GM12874 (cell line): ENCODE measurements around the gene PTPRQ.

Source experiments
- TF ChIP-seq, protein P1 (sequence below): IDR thresholded peaks from 2 replicates; pipeline ENCODE4 v1.5.1; 2011; ENCODE audit warnings: low read depth, mild to moderate bottlenecking, control low read depth, low read length, moderate library complexity; ENCODE audit not compliant: insufficient read depth

The PTPRQ gene

DNA sequence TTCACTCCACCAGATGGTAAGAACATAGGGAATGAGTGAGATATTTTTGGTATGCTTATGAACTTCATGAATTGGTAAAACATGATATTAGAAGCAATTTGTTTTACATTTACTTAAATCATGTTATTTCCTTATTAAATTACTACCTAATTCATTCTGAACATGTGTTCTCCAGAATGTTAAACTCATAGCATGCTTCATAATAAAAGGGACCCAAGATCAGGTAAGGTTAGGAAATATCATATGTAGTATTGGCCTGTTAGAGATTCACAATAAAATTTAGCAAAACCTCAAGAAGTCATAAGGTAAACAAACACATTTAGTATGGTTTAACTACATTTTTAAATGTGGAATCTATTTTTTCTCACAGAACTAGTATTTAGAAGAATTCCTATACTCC lies 28.2 kb downstream of the PTPRQ start:
- TF ChIP-seq, protein P1, sequence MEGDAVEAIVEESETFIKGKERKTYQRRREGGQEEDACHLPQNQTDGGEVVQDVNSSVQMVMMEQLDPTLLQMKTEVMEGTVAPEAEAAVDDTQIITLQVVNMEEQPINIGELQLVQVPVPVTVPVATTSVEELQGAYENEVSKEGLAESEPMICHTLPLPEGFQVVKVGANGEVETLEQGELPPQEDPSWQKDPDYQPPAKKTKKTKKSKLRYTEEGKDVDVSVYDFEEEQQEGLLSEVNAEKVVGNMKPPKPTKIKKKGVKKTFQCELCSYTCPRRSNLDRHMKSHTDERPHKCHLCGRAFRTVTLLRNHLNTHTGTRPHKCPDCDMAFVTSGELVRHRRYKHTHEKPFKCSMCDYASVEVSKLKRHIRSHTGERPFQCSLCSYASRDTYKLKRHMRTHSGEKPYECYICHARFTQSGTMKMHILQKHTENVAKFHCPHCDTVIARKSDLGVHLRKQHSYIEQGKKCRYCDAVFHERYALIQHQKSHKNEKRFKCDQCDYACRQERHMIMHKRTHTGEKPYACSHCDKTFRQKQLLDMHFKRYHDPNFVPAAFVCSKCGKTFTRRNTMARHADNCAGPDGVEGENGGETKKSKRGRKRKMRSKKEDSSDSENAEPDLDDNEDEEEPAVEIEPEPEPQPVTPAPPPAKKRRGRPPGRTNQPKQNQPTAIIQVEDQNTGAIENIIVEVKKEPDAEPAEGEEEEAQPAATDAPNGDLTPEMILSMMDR: no peak

DNA sequence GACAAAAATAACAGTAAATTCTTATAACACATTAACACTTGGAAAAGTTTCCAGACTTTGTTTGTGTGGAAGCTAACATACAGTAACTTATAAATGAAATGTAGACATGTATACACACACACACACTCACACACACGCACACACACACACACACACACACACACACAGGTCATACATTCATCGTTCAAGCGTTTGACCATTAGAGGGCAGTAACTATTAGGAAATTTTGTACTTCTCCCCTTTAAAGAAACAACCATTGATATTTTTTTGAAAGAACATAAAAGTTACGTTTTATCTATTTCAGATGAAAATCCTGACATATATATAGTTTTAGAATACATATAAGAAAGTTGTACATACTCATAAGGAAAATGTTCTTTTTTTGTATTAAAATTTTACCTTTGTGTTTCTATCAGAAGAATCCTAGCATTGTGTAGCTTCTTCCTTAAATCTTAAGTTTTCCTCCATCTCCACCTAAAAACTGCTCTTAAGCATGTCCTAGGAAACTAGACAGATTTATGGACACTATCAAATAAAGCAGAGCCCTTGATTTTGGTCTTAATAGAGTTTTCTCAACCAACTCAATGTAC lies 29.0 kb downstream of the PTPRQ start:
- TF ChIP-seq, protein P1: no peak; the same call in 1 of the 2 replicates

GRCh38 chr12:80484746-80485145 lies 40.7 kb downstream of the PTPRQ start:
- TF ChIP-seq, protein P1: no peak

DNA sequence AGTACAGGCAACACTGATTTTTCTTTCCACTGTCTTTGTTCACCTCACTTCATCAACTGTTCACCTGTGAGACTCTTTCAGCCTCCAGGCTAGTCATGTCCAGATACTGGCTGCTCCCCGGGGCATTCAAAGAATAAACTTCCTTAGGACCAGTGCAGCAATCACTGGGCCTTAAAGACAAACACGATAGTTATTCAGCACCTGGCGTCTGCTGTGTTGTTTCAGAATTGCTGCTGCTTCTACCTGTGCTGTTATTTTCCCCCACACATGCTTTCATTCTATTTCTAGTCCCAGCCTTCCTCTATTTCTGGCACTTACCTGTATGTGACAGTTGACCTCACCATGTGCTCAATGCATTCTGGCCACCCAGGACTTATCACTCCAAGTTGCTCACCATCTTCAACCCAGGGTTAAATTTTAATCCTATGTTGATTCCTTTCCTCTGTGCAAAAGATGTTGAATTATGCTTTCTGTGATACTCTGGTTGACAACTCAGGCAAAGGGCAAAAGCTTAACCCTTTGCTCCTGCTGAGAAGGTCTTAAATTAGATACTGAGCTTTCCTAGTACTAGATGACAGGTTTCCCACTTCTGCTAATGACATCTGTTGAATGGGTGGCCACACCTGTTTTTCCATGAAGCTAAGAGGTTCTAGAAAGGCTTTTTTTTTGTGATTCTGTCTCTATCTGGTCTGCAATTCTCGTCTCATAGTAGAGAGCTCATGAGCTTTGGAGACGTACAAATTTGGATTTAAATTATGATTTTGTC lies 41.4 kb downstream of the PTPRQ start:
- TF ChIP-seq, protein P1: no peak

DNA sequence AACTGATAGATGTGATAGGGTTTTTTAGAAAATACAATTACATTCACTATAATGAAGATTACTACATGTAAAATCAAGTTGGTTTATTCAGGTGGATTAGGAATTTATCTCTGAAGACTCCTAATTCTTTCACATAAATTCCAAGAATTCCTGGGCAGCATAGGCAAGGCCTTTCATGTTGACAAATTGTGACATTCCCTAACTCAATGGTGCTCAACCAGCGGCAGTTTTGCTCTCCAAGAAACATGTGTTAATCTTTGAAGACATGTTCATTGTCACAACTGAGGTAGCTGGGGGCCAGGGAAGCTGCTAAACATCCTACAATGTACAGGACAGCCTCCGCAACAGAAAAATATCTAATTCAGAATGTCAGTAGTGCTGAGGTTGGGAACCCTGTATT lies 46.3 kb downstream of the PTPRQ start:
- TF ChIP-seq, protein P1: no peak

DNA sequence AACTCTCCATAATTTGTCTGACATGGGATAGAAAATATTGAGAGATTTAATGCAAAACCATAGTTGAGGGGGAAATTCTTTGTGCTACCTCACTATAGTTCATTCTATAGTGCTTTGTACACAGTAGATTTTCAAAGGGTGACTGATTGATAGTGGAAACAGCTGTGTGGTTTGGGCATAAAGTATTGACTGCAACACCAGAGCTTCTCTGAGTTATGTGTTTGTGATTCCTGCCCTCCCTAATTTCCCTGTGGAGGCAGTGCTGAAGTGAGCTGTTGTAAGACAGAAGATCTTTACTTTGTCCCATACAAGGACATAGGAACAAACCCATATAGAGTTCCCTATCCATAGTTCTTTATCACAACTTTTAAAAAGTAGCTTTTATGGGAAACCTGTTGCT lies 47.1 kb downstream of the PTPRQ start:
- TF ChIP-seq, protein P1: no peak

GRCh38 chr12:80493466-80493865 lies 49.4 kb downstream of the PTPRQ start:
- TF ChIP-seq, protein P1: no peak
